NCI-H524 (cell line): ENCODE measurements around the gene RBMS3.

Experiments
- DNase-seq, 2 experiments: peaks; one replicate each; lab custom pipeline; 2025; lab: John Stamatoyannopoulos, UW

Gene RBMS3

GRCh38 chr3:29890801-29891200, 609.9 kb downstream of the RBMS3 start:
- DNase-seq, result no peak

- DNase-seq, result no peak
Observed at GRCh38 chr3:29892976-29893554, 612.2 kb downstream of the RBMS3 start.

DNA sequence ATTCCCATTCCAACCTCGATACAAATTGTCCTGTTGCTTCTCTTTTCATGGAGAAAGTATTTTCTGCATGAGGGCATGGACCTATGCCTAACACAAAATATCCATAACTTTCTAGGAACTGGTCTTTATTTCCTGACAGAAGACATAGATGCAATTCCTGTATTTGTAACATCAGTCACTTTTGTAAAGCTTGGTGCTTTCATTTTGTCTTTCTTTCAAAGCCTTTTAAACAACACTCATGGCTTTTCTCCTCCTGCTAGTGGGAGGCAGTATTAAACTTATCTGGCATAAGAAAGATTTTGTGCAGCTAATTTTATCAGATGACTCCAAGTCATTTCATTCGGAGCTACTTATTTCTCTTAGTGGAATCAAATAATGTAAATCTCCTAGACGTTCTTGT, 616.0 kb downstream of the RBMS3 start:
- DNase-seq, result no peak

- DNase-seq, result no peak
Observed at GRCh38 chr3:29898171-29898965, 617.5 kb downstream of the RBMS3 start.

GRCh38 chr3:29899021-29899420, 618.1 kb downstream of the RBMS3 start:
- DNase-seq, result no peak

GRCh38 chr3:29901097-29901496, 620.2 kb downstream of the RBMS3 start:
- no peak for DNase-seq

DNA sequence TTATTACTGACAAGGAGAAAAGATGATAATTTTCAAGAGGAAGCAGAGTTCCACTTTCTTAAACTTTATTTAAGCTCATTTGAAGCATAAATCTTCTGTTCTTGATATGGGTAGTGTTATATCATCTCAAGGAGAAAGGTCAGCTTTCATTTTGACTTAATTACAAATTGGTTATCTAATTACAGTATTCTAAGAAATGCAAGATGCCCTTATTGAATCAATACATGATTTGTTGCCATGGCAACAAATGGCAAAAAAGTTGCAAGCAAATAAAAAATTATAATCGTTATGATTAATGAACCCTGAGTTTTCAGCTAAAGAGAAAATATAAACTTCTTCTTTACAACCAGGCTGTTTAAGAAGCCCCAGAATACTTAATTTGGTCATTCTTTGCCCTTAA, 622.7 kb downstream of the RBMS3 start:
- no peak for DNase-seq

DNA sequence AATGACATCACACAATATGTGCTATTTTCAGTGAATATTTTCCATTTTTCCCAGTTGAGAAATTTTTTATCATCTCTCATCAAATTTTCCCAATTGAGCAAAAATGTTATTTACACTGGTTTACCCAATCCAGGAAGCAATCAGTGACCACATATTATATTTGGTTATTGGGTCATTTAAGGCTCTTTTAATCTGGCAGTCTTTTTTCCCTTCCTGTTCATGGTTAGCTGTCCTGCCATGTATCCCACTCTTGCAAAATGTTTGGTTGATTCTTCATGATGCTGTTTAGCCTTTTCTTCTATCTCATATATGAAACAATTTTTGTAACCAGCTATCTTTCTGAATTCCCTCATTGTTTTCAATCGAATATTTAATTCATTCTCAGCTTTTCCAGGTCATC, 626.0 kb downstream of the RBMS3 start:
- DNase-seq, result no peak

GRCh38 chr3:29912600-29913288, 631.9 kb downstream of the RBMS3 start:
- DNase-seq, result no peak

- DNase-seq, result no peak
Observed at GRCh38 chr3:29914861-29915524, 634.1 kb downstream of the RBMS3 start.

DNA sequence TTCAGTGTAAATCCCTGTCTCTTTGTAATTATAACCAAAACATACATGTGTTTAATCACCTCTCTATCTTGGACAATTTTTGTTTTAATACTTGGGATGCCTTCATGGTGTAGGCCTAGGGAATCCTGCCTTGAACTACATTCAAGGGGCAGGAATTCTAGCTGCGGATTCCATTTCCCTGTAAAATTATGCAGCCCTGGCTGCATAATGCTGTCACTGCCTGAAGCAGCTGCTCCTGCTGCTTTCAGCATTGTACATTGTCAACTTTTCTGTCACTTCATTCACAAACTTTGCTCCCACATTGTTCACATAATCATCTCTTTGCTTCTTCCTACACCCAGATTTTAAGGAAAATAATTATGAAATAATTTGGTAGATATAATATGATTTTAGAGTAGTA, 638.7 kb downstream of the RBMS3 start:
- no peak for DNase-seq

GRCh38 chr3:29922992-29923746, 642.3 kb downstream of the RBMS3 start:
- DNase-seq, result peak; percentile 69 to 81

DNA sequence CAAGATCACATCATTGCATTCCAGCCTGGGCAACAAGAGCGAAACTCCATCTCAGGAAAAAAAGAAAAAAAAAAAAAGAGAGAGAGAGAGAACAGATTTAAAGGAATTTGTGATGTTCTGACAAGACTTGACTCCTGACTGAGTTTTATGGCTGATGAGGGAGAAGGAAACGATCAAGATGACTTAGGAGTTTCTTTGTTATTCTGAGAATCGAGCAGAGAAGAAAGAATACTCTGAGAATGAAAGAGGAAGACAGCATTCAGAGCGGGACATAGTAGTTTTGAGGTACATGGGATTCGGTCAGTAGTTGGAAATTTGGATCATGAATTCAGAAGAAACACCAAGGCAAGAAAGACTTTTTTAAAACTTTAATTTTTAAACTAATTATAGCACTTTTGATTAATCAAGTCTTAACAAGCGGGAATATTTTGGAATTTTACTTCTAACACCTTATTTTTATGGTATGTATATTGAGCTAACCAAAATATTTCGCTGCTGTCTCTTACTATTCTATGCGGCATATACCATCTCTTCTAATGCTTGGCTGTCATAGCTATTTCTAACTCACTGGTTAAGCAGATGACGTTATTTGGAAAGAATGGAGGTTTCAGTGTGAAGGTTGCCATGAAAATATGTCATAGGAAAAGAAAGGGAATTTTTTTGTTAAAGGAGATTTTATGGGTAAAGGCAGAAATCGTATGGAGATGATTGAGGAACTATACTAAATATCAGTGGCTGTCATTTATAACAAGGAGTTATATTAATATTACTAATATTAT, 644.1 kb downstream of the RBMS3 start:
- DNase-seq, result no peak

- no peak for DNase-seq
Observed at GRCh38 chr3:29926378-29926777, 645.5 kb downstream of the RBMS3 start.

DNA sequence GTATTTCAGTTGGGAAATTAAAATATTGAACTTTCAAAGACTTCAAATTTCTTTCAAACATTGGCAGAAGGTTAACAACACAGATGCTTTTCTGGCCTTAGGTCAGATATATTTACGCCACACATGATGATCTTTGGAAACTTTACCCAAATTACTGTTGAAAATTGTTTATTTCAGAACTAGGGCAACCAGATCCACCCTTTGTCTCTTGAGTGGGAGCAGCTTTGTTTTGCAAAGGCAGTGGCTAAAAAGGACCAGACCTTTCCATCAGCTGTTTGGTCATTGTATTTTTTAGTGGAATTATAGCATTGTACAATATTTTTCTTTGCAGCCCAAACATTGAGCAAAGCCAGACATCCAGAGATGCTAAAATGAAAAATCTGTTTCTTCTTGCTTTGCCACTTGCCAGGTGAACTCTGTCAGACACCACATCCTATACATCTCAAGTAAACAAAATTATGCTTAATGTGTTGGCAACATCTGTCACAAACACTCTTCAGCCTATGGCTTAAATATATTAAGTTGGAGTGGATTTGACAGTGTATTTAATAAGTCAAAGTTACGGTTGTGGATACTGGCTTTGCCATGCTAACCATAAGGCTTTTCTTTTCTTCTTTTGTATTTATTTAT, 651.9 kb downstream of the RBMS3 start:
- peak in 1 of 2 experiments; percentile 36 for DNase-seq

- no peak for DNase-seq
Observed at GRCh38 chr3:29933802-29934490, 653.1 kb downstream of the RBMS3 start.

- DNase-seq, result no peak
Observed at GRCh38 chr3:29934751-29935150, 653.9 kb downstream of the RBMS3 start.

- no peak for DNase-seq
Observed at GRCh38 chr3:29936054-29936453, 655.2 kb downstream of the RBMS3 start.

DNA sequence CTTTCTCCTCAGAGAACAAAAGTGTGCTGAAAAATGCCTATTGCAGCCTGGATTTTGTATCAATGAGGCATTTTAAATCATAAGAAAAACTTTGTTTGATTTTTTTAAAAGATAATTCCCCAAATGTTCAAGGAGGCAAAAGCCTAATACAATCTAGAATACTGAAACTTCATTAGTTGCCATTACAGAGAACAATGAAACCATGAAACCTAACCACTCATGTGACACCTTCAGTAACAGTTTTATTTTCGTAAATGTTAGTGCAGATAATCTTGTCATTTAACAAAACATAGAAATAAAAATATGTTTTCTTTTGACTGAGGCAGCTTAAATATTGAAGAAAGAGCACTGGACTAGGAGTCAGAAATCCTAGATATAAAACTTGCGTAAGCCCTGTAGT, 655.9 kb downstream of the RBMS3 start:
- no peak for DNase-seq

GRCh38 chr3:29937185-29937584, 656.3 kb downstream of the RBMS3 start:
- DNase-seq, result no peak
